GM10266 (cell line): ENCODE measurements around the gene UBE2H.

Experiments used
- DNase-seq: peaks from one replicate; pipeline ENCODE4 v3.0.0; 2012; ENCODE audit errors: extremely low spot score
- TF ChIP-seq, protein P1 (sequence below): IDR thresholded peaks from 2 replicates; pipeline ENCODE4 v1.5.1; 2012; ENCODE audit warnings: mild to moderate bottlenecking, low read depth; ENCODE audit not compliant: control insufficient read depth, insufficient read depth; ENCODE audit errors: missing control alignments

UBE2H gene

DNA sequence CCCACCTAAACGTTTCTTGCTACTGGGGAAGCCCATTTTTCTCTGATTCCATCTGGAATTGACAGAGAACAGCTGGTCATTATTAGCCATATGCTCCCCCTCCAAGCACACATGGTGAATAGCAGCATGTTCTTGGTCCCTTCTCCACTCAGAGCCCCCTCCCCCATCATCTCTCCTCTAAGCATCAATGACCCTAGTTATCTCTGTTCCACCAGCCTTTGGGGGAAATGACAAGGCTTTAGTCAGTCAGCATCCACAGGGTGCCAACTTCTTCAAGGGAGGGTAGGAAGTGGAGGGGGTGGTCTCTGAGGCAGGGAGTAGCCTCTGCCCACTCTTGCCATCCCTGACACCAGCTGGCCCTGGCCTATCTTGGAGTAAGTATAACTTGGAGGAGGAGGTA is 163.1 kb downstream of the UBE2H start:
- no peak for DNase-seq
- TF ChIP-seq, protein P1, sequence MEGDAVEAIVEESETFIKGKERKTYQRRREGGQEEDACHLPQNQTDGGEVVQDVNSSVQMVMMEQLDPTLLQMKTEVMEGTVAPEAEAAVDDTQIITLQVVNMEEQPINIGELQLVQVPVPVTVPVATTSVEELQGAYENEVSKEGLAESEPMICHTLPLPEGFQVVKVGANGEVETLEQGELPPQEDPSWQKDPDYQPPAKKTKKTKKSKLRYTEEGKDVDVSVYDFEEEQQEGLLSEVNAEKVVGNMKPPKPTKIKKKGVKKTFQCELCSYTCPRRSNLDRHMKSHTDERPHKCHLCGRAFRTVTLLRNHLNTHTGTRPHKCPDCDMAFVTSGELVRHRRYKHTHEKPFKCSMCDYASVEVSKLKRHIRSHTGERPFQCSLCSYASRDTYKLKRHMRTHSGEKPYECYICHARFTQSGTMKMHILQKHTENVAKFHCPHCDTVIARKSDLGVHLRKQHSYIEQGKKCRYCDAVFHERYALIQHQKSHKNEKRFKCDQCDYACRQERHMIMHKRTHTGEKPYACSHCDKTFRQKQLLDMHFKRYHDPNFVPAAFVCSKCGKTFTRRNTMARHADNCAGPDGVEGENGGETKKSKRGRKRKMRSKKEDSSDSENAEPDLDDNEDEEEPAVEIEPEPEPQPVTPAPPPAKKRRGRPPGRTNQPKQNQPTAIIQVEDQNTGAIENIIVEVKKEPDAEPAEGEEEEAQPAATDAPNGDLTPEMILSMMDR: no peak

DNA sequence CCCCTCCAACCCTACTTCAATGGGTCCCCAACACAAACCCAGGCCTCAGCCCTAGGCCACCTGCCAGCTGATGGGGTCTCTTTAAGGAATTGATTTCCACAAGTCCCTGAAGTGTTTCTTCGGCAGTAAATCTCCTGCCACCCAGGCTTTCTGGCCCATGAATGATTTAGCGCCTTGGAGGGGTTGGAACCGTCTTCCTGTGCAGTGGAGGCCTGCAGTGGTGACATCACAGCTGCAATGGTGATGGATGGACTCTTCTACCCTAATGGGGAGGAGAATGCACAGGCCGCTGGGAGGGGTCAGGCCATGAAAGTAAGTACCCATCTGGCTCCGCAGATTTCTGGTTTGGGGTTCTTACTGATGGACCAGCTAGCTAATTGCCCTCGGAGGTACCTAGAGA is 163.8 kb downstream of the UBE2H start:
- TF ChIP-seq, protein P1: no peak
- DNase-seq: no peak

DNA sequence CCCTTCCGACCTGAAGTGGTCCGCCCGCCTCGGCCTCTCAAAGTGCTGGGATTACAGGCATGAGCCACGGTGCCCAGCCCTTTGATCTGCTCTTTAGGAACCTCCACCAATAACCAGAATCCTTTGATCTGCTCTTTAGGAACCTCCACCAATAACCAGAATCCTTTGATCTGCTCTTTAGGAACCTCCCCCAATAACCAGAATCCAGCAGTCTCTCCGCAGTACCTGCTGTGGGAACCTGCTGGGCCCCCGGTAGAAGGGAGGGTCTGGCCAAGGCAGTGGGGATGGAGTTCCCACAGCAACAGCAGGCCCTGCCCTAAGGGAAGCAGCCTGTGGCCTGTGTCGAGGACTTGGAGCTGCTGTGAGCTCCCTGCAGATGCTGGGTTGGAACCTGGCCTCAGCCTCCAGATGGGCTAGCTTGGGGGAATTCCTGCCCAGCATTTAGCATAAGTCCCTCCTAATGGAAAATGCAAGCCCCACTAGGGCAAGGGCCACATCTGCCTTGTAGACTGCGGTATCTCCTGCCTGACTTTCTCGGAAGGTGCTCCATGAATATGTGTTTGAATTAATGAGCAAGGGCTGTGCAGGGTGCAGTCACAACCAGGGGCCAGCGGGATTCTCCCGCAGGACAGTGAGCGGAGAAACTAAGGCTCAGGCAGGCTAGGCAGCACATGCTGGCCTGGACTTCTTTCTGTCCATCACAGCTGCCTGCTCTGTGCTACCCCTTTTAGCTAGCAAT is 165.8 kb downstream of the UBE2H start:
- DNase-seq: no peak
- TF ChIP-seq, protein P1: no peak

DNA sequence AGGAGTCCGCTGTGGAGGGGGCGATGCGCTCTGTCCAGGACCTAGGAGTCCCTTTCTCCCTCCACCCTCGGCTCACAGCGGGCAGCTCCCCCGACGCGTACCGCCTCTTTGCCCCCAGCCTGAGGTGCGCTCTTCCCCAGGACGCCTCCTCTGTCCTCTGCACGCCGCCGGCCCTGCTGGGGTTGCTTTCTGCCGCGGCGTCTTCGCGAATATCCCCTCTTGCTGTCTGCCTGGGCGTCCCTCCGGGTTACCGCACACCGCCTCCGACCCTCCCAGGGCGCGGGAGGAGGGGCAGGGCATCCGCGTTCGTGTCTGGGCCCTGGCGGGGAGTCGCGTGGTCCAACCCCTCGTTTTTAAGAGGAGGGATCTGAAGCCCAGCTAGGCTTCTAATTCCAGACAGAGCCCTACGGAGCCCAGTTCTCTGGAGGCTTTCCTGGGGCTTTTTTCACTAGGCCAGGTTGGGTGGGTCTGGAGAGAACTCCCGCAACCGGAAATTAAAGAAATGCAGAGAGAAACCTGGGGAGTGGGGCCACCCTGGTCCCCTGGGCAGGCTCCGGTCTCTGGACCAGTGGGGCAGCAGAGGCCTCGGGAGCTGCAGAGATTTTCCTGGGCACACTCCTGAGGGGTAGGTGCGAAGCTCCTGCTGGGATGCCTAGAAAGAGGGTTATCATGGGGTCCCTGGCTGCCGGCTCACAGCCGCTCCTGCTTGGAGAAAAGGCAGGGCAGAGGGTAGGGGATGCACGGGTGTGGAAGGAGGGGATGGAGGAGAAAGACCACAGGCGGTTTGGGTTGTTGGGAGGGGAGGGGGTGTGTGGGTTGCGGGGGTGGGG is 166.9 kb downstream of the UBE2H start:
- TF ChIP-seq, protein P1: no peak
- no peak for DNase-seq

DNA sequence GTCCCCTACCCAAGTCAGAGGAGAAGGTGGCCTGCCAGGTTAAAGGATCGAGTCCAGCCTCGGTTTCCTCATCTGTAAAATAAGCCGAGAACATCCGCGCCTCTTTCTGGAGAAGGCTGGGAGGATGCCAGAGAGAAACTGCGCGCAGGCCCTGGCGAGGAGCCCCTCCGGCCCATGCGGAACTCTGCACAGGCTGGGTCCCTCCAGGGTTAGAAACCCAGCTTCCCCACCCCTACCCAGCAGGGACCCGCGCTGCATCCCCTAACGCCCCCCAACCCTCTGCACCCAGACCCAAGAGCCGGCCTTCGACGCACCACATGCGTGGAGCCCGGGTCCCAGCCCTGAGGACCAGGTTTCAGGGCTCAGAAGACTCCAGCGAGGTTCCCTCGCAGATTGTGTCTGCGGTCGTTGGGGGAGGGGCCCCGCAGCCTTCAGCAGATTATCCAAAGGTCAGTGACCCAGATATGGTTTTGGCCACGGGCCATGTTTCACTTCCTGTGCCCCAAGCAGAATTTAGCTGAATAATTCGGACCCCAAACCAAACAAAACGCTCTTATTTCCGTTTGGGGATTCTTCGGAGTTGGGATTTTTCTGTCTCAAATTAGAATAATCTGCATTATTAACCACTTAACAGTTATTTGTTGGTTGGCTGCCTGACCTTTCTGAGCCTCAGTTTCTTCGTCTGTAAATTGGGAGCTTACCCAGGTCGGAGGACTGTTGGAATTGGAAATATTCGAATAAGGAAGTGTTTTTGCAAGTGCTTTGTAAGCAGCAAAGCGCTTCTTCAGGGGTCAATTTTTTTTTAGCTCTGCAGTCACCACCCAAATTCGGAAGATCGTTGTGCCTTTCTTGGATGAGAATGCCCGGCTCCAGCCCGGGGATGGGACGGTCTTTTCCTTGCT is 167.7 kb downstream of the UBE2H start:
- TF ChIP-seq, protein P1: no peak
- DNase-seq: no peak

DNA sequence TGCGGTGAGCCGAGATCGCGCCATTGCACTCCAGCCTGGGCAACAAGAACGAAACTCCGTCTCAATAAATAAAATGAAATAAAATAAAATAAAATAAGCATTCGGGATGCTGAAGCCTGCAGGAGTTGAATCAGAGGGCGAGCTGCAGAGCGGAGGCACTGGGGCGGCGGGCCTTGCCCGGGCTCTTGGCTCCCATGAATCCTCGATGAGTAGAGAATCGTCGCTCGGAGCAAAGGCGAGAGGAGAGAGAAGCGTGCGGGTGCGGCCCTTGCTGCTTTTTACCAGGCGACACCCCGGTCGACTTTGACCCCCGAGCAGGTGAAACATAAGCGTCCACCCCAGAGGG is 168.3 kb downstream of the UBE2H start:
- DNase-seq: no peak
- TF ChIP-seq, protein P1: no peak

DNA sequence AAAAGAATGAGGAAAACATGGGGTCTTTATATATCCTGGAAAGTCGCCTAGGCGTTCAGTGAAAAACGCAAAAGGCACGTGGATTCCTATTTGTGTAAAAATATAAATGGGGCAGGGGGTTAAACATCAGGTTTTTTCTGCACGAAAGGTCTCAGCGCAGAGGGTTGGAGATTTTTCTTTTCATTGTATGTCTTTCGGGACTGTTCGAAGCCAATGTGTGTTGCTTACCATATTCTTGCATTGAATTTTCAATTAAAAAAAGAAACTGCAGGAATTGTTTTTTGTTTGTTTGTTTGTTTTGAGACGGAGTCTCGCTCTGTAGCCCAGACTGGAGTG is 169.2 kb downstream of the UBE2H start:
- TF ChIP-seq, protein P1: no peak
- no peak for DNase-seq
